CD14-positive monocyte (primary cell): ENCODE results near the gene CFAP43. TPM values are rescaled to one million over a fixed set of nuclear protein-coding genes. Genes with fewer than 3 reads are reported as not detected.

Source experiments
- DNase-seq, 3 donors: peaks; one replicate each; pipeline ENCODE4 v3.0.0-alpha.2; 2011 to 2022
- H2AFZ ChIP-seq: 2 replicates; pipeline ENCODE4 v1.6.0; 2012; ENCODE audit warnings: mild to moderate bottlenecking, low read depth, low read length, inconsistent platforms; ENCODE audit not compliant: insufficient read depth, poor library complexity, severe bottlenecking
- H3K27ac ChIP-seq, 2 donors: 1 replicate in 1 of 2; 2 replicates in 1 of 2; pipeline ENCODE4 v1.5.1; 2012 to 2013; ENCODE audit warnings: low read length in 2 of 2, control low read depth in 1 of 2, inconsistent platforms in 1 of 2, low read depth in 1 of 2, mild to moderate bottlenecking in 1 of 2
- H3K27me3 ChIP-seq, 2 donors: one replicate each; pipeline versions ENCODE4 v1.6.0 to v1.6.1; 2011 to 2013; ENCODE audit warnings: low read length in 2 of 2; ENCODE audit not compliant: control insufficient read depth in 2 of 2, insufficient read depth in 2 of 2
- H3K36me3 ChIP-seq, 2 donors: replicated peaks in 1 of 2; 1 replicate in 1 of 2; 2 replicates in 1 of 2; pipeline versions ENCODE4 v1.5.1 to v1.6.1; 2012 to 2013; ENCODE audit warnings: low read length in 2 of 2, control low read depth in 1 of 2, inconsistent platforms in 1 of 2, mild to moderate bottlenecking in 1 of 2; ENCODE audit not compliant: insufficient read depth in 2 of 2, control insufficient read depth in 1 of 2
- H3K4me1 ChIP-seq, 2 donors: 1 replicate in 1 of 2; 2 replicates in 1 of 2; pipeline versions ENCODE4 v1.5.1 to v1.6.1; 2012 to 2013; ENCODE audit warnings: low read length in 2 of 2, control low read depth in 1 of 2, inconsistent platforms in 1 of 2, mild to moderate bottlenecking in 1 of 2, moderate library complexity in 1 of 2; ENCODE audit not compliant: insufficient read depth in 2 of 2, control insufficient read depth in 1 of 2
- H3K4me2 ChIP-seq: replicated peaks from 2 replicates; pipeline ENCODE3; 2012; ENCODE audit warnings: low read length, moderate library complexity, mild to moderate bottlenecking; ENCODE audit not compliant: poor library complexity, severe bottlenecking; ENCODE audit errors: extremely low read depth
- H3K4me3 ChIP-seq, 3 experiments: fragments of 200-600 bp in 1 of 3; sonication (generic) in 1 of 3; replicated peaks in 1 of 3; 1 replicate in 2 of 3; 2 replicates in 1 of 3; pipeline ENCODE4 v1.5.1; 2011 to 2013; ENCODE audit warnings: low read length in 3 of 3, mild to moderate bottlenecking in 3 of 3, control low read depth in 2 of 3, low read depth in 2 of 3, inconsistent platforms in 1 of 3, moderate library complexity in 1 of 3
- H3K79me2 ChIP-seq: 2 replicates; pipeline ENCODE4 v1.6.0; 2012; ENCODE audit warnings: mild to moderate bottlenecking, control low read depth, inconsistent platforms, low read length, moderate library complexity; ENCODE audit not compliant: insufficient read depth
- H3K9ac ChIP-seq: 2 replicates; pipeline ENCODE4 v1.6.0; 2017; ENCODE audit warnings: low read length, mild to moderate bottlenecking; ENCODE audit not compliant: insufficient read depth, poor library complexity, severe bottlenecking
- H3K9me3 ChIP-seq, 2 donors: replicated peaks in 1 of 2; 1 replicate in 1 of 2; 2 replicates in 1 of 2; pipeline versions ENCODE4 v1.5.1 to v1.6.1; 2012 to 2013; ENCODE audit warnings: low read length in 2 of 2, control low read depth in 1 of 2; ENCODE audit not compliant: control insufficient read depth in 1 of 2, insufficient read depth in 1 of 2
- H4K20me1 ChIP-seq: 2 replicates; pipeline ENCODE4 v1.6.0; 2012; ENCODE audit warnings: mild to moderate bottlenecking, low read length, control low read depth, moderate library complexity; ENCODE audit not compliant: insufficient read depth
- H3K27ac Mint-ChIP-seq, 7 donors: one replicate each; pipeline ENCODE4 v1.8.0; 2020; ENCODE audit warnings: mild to moderate bottlenecking in 7 of 7, mixed read lengths in 7 of 7, moderate library complexity in 6 of 7, inconsistent platforms in 2 of 7
- H3K27me3 Mint-ChIP-seq, 3 donors: one replicate each; pipeline ENCODE4 v1.8.0; 2021 to 2022; ENCODE audit warnings: low read depth in 3 of 3, mild to moderate bottlenecking in 3 of 3, mixed read lengths in 3 of 3, moderate library complexity in 3 of 3, inconsistent platforms in 1 of 3
- H3K36me3 Mint-ChIP-seq, 2 donors: one replicate each; pipeline ENCODE4 v1.8.0; 2020; ENCODE audit warnings: mixed read lengths in 2 of 2, inconsistent platforms in 1 of 2, mild to moderate bottlenecking in 1 of 2
- H3K4me1 Mint-ChIP-seq: one replicate; pipeline ENCODE4 v1.8.0; 2020; ENCODE audit warnings: mild to moderate bottlenecking, mixed read lengths
- H3K4me3 Mint-ChIP-seq, 2 donors: one replicate each; pipeline ENCODE4 v1.8.0; 2020; ENCODE audit warnings: mild to moderate bottlenecking in 2 of 2, mixed read lengths in 2 of 2, moderate library complexity in 1 of 2
- H3K9me3 Mint-ChIP-seq, 7 donors: one replicate each; pipeline ENCODE4 v1.8.0; 2020 to 2022; ENCODE audit warnings: mixed read lengths in 7 of 7, mild to moderate bottlenecking in 6 of 7, moderate library complexity in 6 of 7, inconsistent platforms in 2 of 7
- WGBS: methylation state at CpG from one replicate; pipeline ENCODE4 v1.1.5; 2013; ENCODE audit warnings: missing lambda C conversion rate; ENCODE audit not compliant: insufficient coverage; 5-methylcytosine and 5-hydroxymethylcytosine counted together
- intact Hi-C, 2 donors: fragments of 100-400 bp; cut with micrococcal nuclease; formaldehyde crosslinking; loops; one replicate each; pipeline versions ENCODE4 v1.15.0 to v1.15.1; 2023
- polyA plus RNA-seq, 3 donors: library from polyadenylated mRNA; depleted of rRNA in 1 of 3; unstranded in 2 of 3; stranded (reverse) in 1 of 3; fragments of 300-500 nt in 2 of 3; fragments of >200 nt in 1 of 3; fragmentation: Illumina TruSeq in 2 of 3; gene quantifications; 1 replicate in 2 of 3; 2 replicates in 1 of 3; pipeline ENCODE4 v1.2.3, GENCODE V29; 2012 to 2021
- TF ChIP-seq, protein P1 (sequence below): fragments of 200-600 bp; IDR thresholded peaks from one replicate; pipeline ENCODE4 v1.8.0; 2022; ENCODE audit warnings: antibody characterized with exemption, mild to moderate bottlenecking

CFAP43 gene
- polyA plus RNA-seq, 3 donors, result 0.06 TPM; not detected in 2

DNA sequence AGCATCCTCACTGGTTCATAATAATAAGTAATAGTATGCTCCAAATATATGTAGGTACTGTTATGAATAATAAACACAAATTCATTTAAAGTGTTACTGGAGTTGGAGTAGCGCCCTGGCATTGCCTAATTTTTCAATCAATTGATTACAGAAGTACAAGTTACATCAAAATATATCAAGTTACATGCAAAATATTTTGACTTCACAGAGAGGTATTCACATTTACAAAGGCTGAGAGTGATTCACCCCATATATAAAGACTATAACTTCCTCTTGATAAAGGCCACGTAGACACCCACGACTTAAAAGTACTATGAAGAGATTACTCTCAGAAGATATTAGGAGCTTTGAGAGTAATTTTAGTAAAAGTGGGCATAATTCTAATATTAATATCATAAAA lies 132.9 kb downstream of the CFAP43 start:
- Mint-ChIP-seq H3K36me3 (no peaks in the 10 kb centered on the region), H3K27ac (no peak overlapping the region), H3K4me1 (no peaks in the 10 kb centered on the region), H3K27me3 (peaks cover 0 to 1% (median 0%) of the 10 kb centered on the region in 3 donors), H3K9me3 (peaks cover 0 to 6% (median 1%) of the 10 kb centered on the region in 7 donors), H3K4me3 (no peak overlapping the region)
- no peak overlapping the region for H3K4me3 ChIP-seq
- peaks cover 0 to 4% of the 10 kb centered on the region in 2 donors for H3K9me3 ChIP-seq
- H3K9ac ChIP-seq, result no peak overlapping the region
- H3K4me1 ChIP-seq, result no peaks in the 10 kb centered on the region
- H4K20me1 ChIP-seq, result no peaks in the 10 kb centered on the region
- H3K36me3 ChIP-seq, result no peaks in the 10 kb centered on the region
- no peak overlapping the region for H3K27ac ChIP-seq
- no peak overlapping the region for H2AFZ ChIP-seq
- H3K79me2 ChIP-seq, result no peaks in the 10 kb centered on the region
- no CpG with 5 or more reads among the region's 3 CpGs for WGBS
- intact Hi-C loops, result no loop called here
- no peak for DNase-seq
- H3K4me2 ChIP-seq, result no peak overlapping the region
- TF ChIP-seq, protein P1, sequence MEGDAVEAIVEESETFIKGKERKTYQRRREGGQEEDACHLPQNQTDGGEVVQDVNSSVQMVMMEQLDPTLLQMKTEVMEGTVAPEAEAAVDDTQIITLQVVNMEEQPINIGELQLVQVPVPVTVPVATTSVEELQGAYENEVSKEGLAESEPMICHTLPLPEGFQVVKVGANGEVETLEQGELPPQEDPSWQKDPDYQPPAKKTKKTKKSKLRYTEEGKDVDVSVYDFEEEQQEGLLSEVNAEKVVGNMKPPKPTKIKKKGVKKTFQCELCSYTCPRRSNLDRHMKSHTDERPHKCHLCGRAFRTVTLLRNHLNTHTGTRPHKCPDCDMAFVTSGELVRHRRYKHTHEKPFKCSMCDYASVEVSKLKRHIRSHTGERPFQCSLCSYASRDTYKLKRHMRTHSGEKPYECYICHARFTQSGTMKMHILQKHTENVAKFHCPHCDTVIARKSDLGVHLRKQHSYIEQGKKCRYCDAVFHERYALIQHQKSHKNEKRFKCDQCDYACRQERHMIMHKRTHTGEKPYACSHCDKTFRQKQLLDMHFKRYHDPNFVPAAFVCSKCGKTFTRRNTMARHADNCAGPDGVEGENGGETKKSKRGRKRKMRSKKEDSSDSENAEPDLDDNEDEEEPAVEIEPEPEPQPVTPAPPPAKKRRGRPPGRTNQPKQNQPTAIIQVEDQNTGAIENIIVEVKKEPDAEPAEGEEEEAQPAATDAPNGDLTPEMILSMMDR, result no peak
- no peaks in the 10 kb centered on the region for H3K27me3 ChIP-seq

DNA sequence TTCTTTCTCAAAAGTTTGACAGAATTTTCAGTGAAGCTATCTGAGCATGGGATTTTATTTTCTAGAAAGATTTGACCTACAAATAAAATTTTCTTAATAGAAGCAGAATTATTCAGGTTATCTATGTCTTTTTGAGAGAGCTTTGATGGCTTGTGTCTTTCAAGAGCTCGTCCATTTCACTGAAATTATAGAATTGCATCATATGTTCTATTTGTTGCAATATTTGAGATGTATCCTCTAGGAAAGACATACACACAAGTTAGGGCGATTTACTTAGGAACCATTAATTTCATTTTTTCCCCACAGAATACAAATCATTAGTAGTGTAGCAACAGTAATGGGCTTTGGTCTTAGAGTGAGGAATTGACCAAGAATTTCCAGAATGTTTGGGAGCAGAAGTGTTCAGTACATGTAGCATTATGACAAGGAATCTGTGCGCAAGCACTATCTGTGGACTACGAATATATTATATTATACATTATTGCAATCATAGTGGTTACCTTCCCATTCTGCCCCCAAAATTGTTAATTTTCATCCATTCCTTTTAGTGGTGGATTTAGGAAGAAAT lies 133.7 kb downstream of the CFAP43 start:
- H2AFZ ChIP-seq, result no peak overlapping the region
- no peak for DNase-seq
- no peaks in the 10 kb centered on the region for H3K27me3 ChIP-seq
- no peaks in the 10 kb centered on the region for H3K4me1 ChIP-seq
- H3K9me3 ChIP-seq, result peaks cover 0 to 4% of the 10 kb centered on the region in 2 donors
- H3K27ac ChIP-seq, result no peak overlapping the region
- Mint-ChIP-seq H3K4me1 (no peaks in the 10 kb centered on the region), H3K4me3 (no peak overlapping the region), H3K9me3 (peaks cover 0 to 6% (median 1%) of the 10 kb centered on the region in 7 donors), H3K27me3 (peaks cover 0 to 1% (median 0%) of the 10 kb centered on the region in 3 donors), H3K27ac (no peak overlapping the region), H3K36me3 (no peaks in the 10 kb centered on the region)
- no peak overlapping the region for H3K4me2 ChIP-seq
- no peak overlapping the region for H3K4me3 ChIP-seq
- H3K79me2 ChIP-seq, result no peaks in the 10 kb centered on the region
- no peaks in the 10 kb centered on the region for H3K36me3 ChIP-seq
- TF ChIP-seq, protein P1, result no peak
- no peak overlapping the region for H3K9ac ChIP-seq
- intact Hi-C loops, result no loop called here
- no peaks in the 10 kb centered on the region for H4K20me1 ChIP-seq
- no CpG with 5 or more reads among the region's 4 CpGs for WGBS
